Stimulated activated CD4-positive, alpha-beta T cell treated with anti-CD3 and anti-CD28 coated beads, Interleukin-12 subunit alpha, Interleukin-12 subunit beta, amount 100 ng/mL, for 4 hours (primary cell): ENCODE results near the gene GP1BA.
A peak's percentile ranks its signal among the peaks of the same experiment; 100 is the strongest.

Source experiments
- DNase-seq: peaks from one replicate; pipeline ENCODE4 v3.0.0-alpha.2; 2020

The GP1BA gene

GRCh38 chr17:4951486-4951885 is 19.4 kb downstream of the GP1BA start:
- DNase-seq = no peak

GRCh38 chr17:4953451-4953961 is 21.4 kb downstream of the GP1BA start:
- no peak for DNase-seq

GRCh38 chr17:4955091-4955490 is 23.0 kb downstream of the GP1BA start:
- no peak for DNase-seq

GRCh38 chr17:4956493-4957061 is 24.5 kb downstream of the GP1BA start:
- peak; percentile 52 for DNase-seq

GRCh38 chr17:4958102-4958501 is 26.0 kb downstream of the GP1BA start:
- no peak for DNase-seq

GRCh38 chr17:4959261-4959965 is 27.3 kb downstream of the GP1BA start:
- DNase-seq = no peak

- no peak for DNase-seq
These were observed 28.3 kb downstream of the GP1BA start for GRCh38 chr17:4960279-4960922.

- no peak for DNase-seq
These were observed 33.4 kb downstream of the GP1BA start for GRCh38 chr17:4965311-4965986.

GRCh38 chr17:4966844-4967538 is 34.9 kb downstream of the GP1BA start:
- DNase-seq = peak; percentile 87

GRCh38 chr17:4967539-4968485 is 35.7 kb downstream of the GP1BA start, which contains the start of gene SPAG7:
SPAG7 (minus strand) TSS chr17:4967817; CDS start chr17:4967804, 13 bp downstream.
- peak; percentile 89 for DNase-seq

- DNase-seq = peak; percentile 43
These were observed 36.5 kb downstream of the GP1BA start for GRCh38 chr17:4968486-4969046.

GRCh38 chr17:4969047-4969550 is 37.0 kb downstream of the GP1BA start:
- DNase-seq = peak; percentile 35

- peak; percentile 28 for DNase-seq
These were observed 37.6 kb downstream of the GP1BA start for GRCh38 chr17:4969551-4970173.

GRCh38 chr17:4970273-4970672 is 38.2 kb downstream of the GP1BA start:
- DNase-seq = no peak

- no peak for DNase-seq
These were observed 39.7 kb downstream of the GP1BA start for GRCh38 chr17:4971826-4972225.

- DNase-seq = no peak
These were observed 40.2 kb downstream of the GP1BA start for GRCh38 chr17:4972322-4972721.

GRCh38 chr17:4972752-4973151 is 40.7 kb downstream of the GP1BA start:
- no peak for DNase-seq

GRCh38 chr17:4973256-4974114 is 41.4 kb downstream of the GP1BA start:
- no peak for DNase-seq

- DNase-seq = no peak
These were observed 42.1 kb downstream of the GP1BA start for GRCh38 chr17:4974115-4974670.
